K562 (cell line): ENCODE results near the gene CDC26. TPM values are rescaled to one million over a fixed set of nuclear protein-coding genes. Genes with fewer than 3 reads are reported as not detected.
A peak's percentile ranks its signal among the peaks of the same experiment; 100 is the strongest.

Experiments
- AFF1 ChIP-seq, 2 experiments: fragments of 450-650 bp; IDR thresholded peaks; 2 replicates each; pipeline ENCODE4 v1.6.1; 2018; ENCODE audit warnings: mild to moderate bottlenecking in 2 of 2, low read depth in 1 of 2; ENCODE audit not compliant: partially characterized antibody in 2 of 2
- ASH1L ChIP-seq: fragments of 450-650 bp; IDR thresholded peaks from 2 replicates; pipeline ENCODE4 v1.6.1; 2018; ENCODE audit warnings: borderline replicate concordance, mild to moderate bottlenecking, low read depth; ENCODE audit not compliant: partially characterized antibody
- BDP1 ChIP-seq: IDR thresholded peaks from 3 replicates; pipeline ENCODE4 v1.6.1; 2011; ENCODE audit not compliant: insufficient read length, insufficient read depth
- CREB1 ChIP-seq, 2 experiments: sonication (generic) in 1 of 2; formaldehyde crosslinking in 1 of 2; IDR thresholded peaks; 2 replicates each; pipeline versions ENCODE4 v1.6.1 to v1.8.0; 2012 to 2022; ENCODE audit warnings: inconsistent platforms in 1 of 2, mild to moderate bottlenecking in 1 of 2, missing genetic modification reagents in 1 of 2, moderate library complexity in 1 of 2
- CREM ChIP-seq: IDR thresholded peaks from 2 replicates; pipeline ENCODE4 v1.6.1; 2014; ENCODE audit warnings: antibody characterized with exemption, low read depth
- FOXP1 ChIP-seq: sonication (generic); formaldehyde crosslinking; IDR thresholded peaks from 2 replicates; pipeline ENCODE4 v1.8.0; 2022; ENCODE audit warnings: mild to moderate bottlenecking, missing genetic modification reagents
- JUND ChIP-seq, 2 experiments: IDR thresholded peaks; 2 replicates in 1 of 2; 3 replicates in 1 of 2; pipeline ENCODE4 v1.6.1; 2011; ENCODE audit warnings: borderline replicate concordance in 2 of 2, low read depth in 2 of 2, low read length in 2 of 2, improper control_type of control experiment in 1 of 2, missing biosample characterization in 1 of 2, missing genetic modification characterization in 1 of 2, missing genetic modification reagents in 1 of 2
- LARP7 ChIP-seq: fragments of 450-650 bp; IDR thresholded peaks from 2 replicates; pipeline ENCODE4 v1.6.1; 2016
- MTA1 ChIP-seq: fragments of 450-650 bp; IDR thresholded peaks from 2 replicates; pipeline ENCODE4 v1.6.1; 2017; ENCODE audit warnings: borderline replicate concordance
- TARDBP ChIP-seq: fragments of 450-650 bp; IDR thresholded peaks from 2 replicates; pipeline ENCODE4 v1.6.1; 2016
- TCF7L2 ChIP-seq: fragments of 150-350 bp; IDR thresholded peaks from 2 replicates; pipeline ENCODE4 v1.6.1; 2016; ENCODE audit warnings: low read depth, mild to moderate bottlenecking, low read length, moderate library complexity
- TCFL5 ChIP-seq: fragments of 250-450 bp; sonication (Bioruptor Pico); conservative IDR thresholded peaks from 2 replicates; pipeline ENCODE4 v1.6.1; 2021; ENCODE audit warnings: mild to moderate bottlenecking, moderate library complexity, matching md5 sums
- ZBED1 ChIP-seq: IDR thresholded peaks from 2 replicates; pipeline ENCODE4 v1.6.1; 2014
- ZNF609 ChIP-seq: sonication (generic); formaldehyde crosslinking; IDR thresholded peaks from 2 replicates; pipeline ENCODE4 v1.8.1; 2023; ENCODE audit warnings: missing genetic modification reagents, mild to moderate bottlenecking, borderline replicate concordance
- polyA plus RNA-seq, 8 experiments: library from polyadenylated mRNA; depleted of rRNA in 4 of 8; stranded (reverse) in 5 of 8; unstranded in 3 of 8; fragments of >200 nt; fragmentation: Nextera tagmentation in 2 of 8; fragmentation: Illumina TruSeq in 1 of 8; extraction: Ambion mirVana in 2 of 8; extraction: Trizol in 1 of 8; gene quantifications; 2 replicates each; pipeline versions ENCODE4 v1.2.1 to v1.2.3, GENCODE V29; 2011 to 2014; ENCODE audit warnings: inconsistent platforms in 1 of 8, missing spikeins in 1 of 8
- total RNA-seq, 7 experiments: library from RNA; depleted of rRNA in 6 of 7; stranded (reverse); fragments of >200 nt in 6 of 7; fragmentation: Illumina TruSeq in 2 of 7; extraction: Trizol in 2 of 7; gene quantifications; 2 replicates each; pipeline versions ENCODE4 v1.2.1 to v1.2.3, GENCODE V29; 2011 to 2021; ENCODE audit warnings: low replicate concordance in 1 of 7
- TF ChIP-seq, protein P1 (sequence below): fragments of 450-650 bp; IDR thresholded peaks from 2 replicates; pipeline ENCODE4 v1.6.1; 2016; ENCODE audit warnings: antibody characterized with exemption

Gene CDC26
- total and polyA plus RNA-seq, 9 of the 15 experiments (the other 6 are each of a cell fraction or from before 2014, with no cell fraction given), result 33.0 to 147 (median 60.0) TPM

GRCh38 chr9:113275157-113276131, at the start of gene CDC26, which contains the start of gene PRPF4 (continued):
- TF ChIP-seq AFF1 (IDR thresholded peaks at IDR 0.05; ENCODE audit: low read depth in 1 of 2, partially characterized antibody in 2 of 2) (peak in 1 of 2 experiments; percentile 91), ZBED1 (no peak), CREB1 (IDR thresholded peaks at IDR 0.05) (peak; percentile 96), CREB1 (CRISPR knock-in tag; IDR thresholded peaks at IDR 0.05) (peak; percentile 96), TARDBP (no peak), TCFL5 (CRISPR knock-in tag) (no peak), MTA1 (peak; percentile 58; the same call in 1 of the 2 replicates), BDP1 (no peak), LARP7 (no peak), CREM (peak; percentile 99), ZNF609 (CRISPR knock-in tag) (no peak), TCF7L2 (no peak), ASH1L (peak; percentile 64), JUND (IDR thresholded peaks at IDR 0.05; ENCODE audit: borderline replicate concordance, low read depth, low read length) (peak; percentile 63; the same call in 1 of the 2 replicates), JUND (tag; IDR thresholded peaks at IDR 0.05; ENCODE audit: borderline replicate concordance, low read depth, low read length) (peak; percentile 52; the same call in 2 of the 3 replicates), FOXP1 (CRISPR knock-in tag) (peak; percentile 62; the same call in 1 of the 2 replicates)
- TF ChIP-seq, protein P1, sequence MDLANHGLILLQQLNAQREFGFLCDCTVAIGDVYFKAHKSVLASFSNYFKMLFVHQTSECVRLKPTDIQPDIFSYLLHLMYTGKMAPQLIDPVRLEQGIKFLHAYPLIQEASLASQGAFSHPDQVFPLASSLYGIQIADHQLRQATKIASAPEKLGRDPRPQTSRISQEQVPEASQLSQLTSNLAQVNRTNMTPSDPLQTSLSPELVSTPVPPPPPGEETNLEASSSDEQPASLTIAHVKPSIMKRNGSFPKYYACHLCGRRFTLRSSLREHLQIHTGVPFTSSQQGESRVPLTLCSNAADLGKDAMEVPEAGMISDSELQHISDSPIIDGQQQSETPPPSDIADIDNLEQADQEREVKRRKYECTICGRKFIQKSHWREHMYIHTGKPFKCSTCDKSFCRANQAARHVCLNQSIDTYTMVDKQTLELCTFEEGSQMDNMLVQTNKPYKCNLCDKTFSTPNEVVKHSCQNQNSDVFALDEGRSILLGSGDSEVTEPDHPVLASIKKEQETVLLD, result no peak
